GM12878 (cell line): ENCODE data around the gene RMND1. TPM values are rescaled to one million over a fixed set of nuclear protein-coding genes. Genes with fewer than 3 reads are reported as not detected.
A peak's percentile ranks its signal among the peaks of the same experiment; 100 is the strongest.

Experiments
- ATAC-seq: fragments of 200-7000 bp; cut with Tn5 transposase; 3 replicates; pipeline ENCODE4 v1.9.1; 2020; ENCODE audit warnings: mild to moderate bottlenecking, moderate library complexity
- BruUV-seq: library from RNA; stranded (reverse); fragments of 400-500 nt; replicated peaks from 2 replicates; lab custom pipeline; 2021; lab: Mats Ljungman, UMichigan
- CTCF ChIA-PET: fragments of 300-600 bp; sonication (Branson Sonifier 250); formaldehyde crosslinking; extraction: SDS; loops from one replicate; lab custom pipeline; 2021; ENCODE audit warnings: inconsistent platforms; lab: Yijun Ruan, JAX
- POLR2A ChIA-PET: fragments of 350-600 bp; formaldehyde crosslinking; extraction: SDS; loops from one replicate; lab custom pipeline; 2021; ENCODE audit warnings: inconsistent platforms; lab: Charles Lee
- RAD21 ChIA-PET: fragments of 300-600 bp; sonication (Branson Sonifier 250); formaldehyde crosslinking; loops from one replicate; lab custom pipeline; 2023; ENCODE audit warnings: antibody characterized with exemption; ENCODE audit not compliant: unreplicated experiment; lab: Charles Lee
- SMC1A ChIA-PET: fragments of 300-600 bp; sonication (Branson Sonifier 250); formaldehyde crosslinking; loops from one replicate; lab custom pipeline; 2023; ENCODE audit not compliant: unreplicated experiment, uncharacterized antibody; lab: Charles Lee
- DNase-seq: peaks from one replicate; pipeline ENCODE4 v3.0.0-alpha.2; 2011; ENCODE audit warnings: low read depth, low spot score
- FAIRE-seq: peaks from 3 replicates; lab custom pipeline; 2011; peaks lifted over from hg19 to GRCh38; lab: Jason Lieb, UNC
- H2AFZ ChIP-seq: 2 replicates; pipeline ENCODE4 v1.6.0; 2011; ENCODE audit warnings: low read depth, low read length, control low read depth; ENCODE audit not compliant: control insufficient read depth
- H3K27ac ChIP-seq: 2 replicates; pipeline ENCODE4 v1.5.1; 2011; ENCODE audit warnings: control low read depth; ENCODE audit not compliant: control insufficient read depth, insufficient read depth
- H3K27me3 ChIP-seq, 2 experiments: replicated peaks in 1 of 2; 2 replicates each; pipeline versions ENCODE4 v1.6.0 to v1.6.1; 2011; ENCODE audit warnings: low read length in 1 of 2; ENCODE audit not compliant: control insufficient read depth in 2 of 2, insufficient read depth in 2 of 2
- H3K36me3 ChIP-seq, 2 experiments: 2 replicates each; pipeline ENCODE4 v1.5.1; 2011; ENCODE audit warnings: low read length in 1 of 2; ENCODE audit not compliant: control insufficient read depth in 2 of 2, insufficient read depth in 2 of 2
- H3K4me1 ChIP-seq: 2 replicates; pipeline ENCODE4 v1.6.1; 2011; ENCODE audit warnings: mild to moderate bottlenecking, low read length, moderate library complexity, mixed read lengths; ENCODE audit not compliant: control insufficient read depth, insufficient read depth
- H3K4me2 ChIP-seq: 2 replicates; pipeline ENCODE4 v1.6.0; 2011; ENCODE audit warnings: control low read depth; ENCODE audit not compliant: control insufficient read depth, insufficient read depth
- H3K4me3 ChIP-seq: fragments of 200-600 bp; sonication (generic); 2 replicates; pipeline ENCODE4 v1.5.1; 2016
- H3K79me2 ChIP-seq: 2 replicates; pipeline ENCODE4 v1.6.0; 2011; ENCODE audit warnings: low read length; ENCODE audit not compliant: control insufficient read depth, insufficient read depth
- H3K9ac ChIP-seq: 2 replicates; pipeline ENCODE4 v1.8.0; 2011; ENCODE audit warnings: low read length, control low read depth, mixed read lengths; ENCODE audit not compliant: control insufficient read depth, insufficient read depth
- H3K9me3 ChIP-seq: replicated peaks from 3 replicates; pipeline ENCODE4 v1.5.1; 2011; ENCODE audit warnings: mild to moderate bottlenecking, low read length; ENCODE audit not compliant: control insufficient read depth, insufficient read depth
- H4K20me1 ChIP-seq: 2 replicates; pipeline ENCODE4 v1.6.0; 2011; ENCODE audit not compliant: control insufficient read depth, insufficient read depth
- DPF2 ChIP-seq: fragments of 450-650 bp; IDR thresholded peaks from 2 replicates; pipeline ENCODE4 v1.6.1; 2017; ENCODE audit warnings: mild to moderate bottlenecking
- EGR1 ChIP-seq, 2 experiments: IDR thresholded peaks; 1 replicate in 1 of 2; 2 replicates in 1 of 2; pipeline ENCODE4 v1.6.1; 2011 to 2012; ENCODE audit warnings: low read depth in 2 of 2, low read length in 2 of 2, borderline replicate concordance in 1 of 2, mild to moderate bottlenecking in 1 of 2, moderate library complexity in 1 of 2
- ETV6 ChIP-seq, 2 experiments: fragments of 450-650 bp in 1 of 2; IDR thresholded peaks in 1 of 2; conservative IDR thresholded peaks in 1 of 2; 2 replicates each; pipeline ENCODE4 v1.6.1; 2014; ENCODE audit warnings: antibody characterized with exemption in 1 of 2, borderline replicate concordance in 1 of 2, low read depth in 1 of 2, mild to moderate bottlenecking in 1 of 2, moderate library complexity in 1 of 2
- GABPA ChIP-seq: IDR thresholded peaks from 2 replicates; pipeline ENCODE4 v1.6.1; 2014; ENCODE audit warnings: antibody characterized with exemption, low read depth, mild to moderate bottlenecking, inconsistent platforms
- HDAC6 ChIP-seq: fragments of 200-600 bp; sonication (generic); IDR thresholded peaks from one replicate; pipeline ENCODE4 v1.8.0; 2017; ENCODE audit warnings: antibody characterized with exemption; ENCODE audit not compliant: unreplicated experiment
- JUNB ChIP-seq: IDR thresholded peaks from 2 replicates; pipeline ENCODE4 v1.6.1; 2016; ENCODE audit warnings: antibody characterized with exemption, mild to moderate bottlenecking
- MEF2B ChIP-seq: fragments of 450-650 bp; IDR thresholded peaks from 2 replicates; pipeline ENCODE4 v1.6.1; 2018; ENCODE audit warnings: mild to moderate bottlenecking, moderate library complexity; ENCODE audit not compliant: partially characterized antibody, poor library complexity, severe bottlenecking
- MTA2 ChIP-seq: fragments of 450-650 bp; IDR thresholded peaks from 2 replicates; pipeline ENCODE4 v1.6.1; 2016; ENCODE audit warnings: low read depth, mild to moderate bottlenecking, moderate library complexity
- MTA3 ChIP-seq: IDR thresholded peaks from 2 replicates; pipeline ENCODE4 v1.6.1; 2012; ENCODE audit warnings: low read length, inconsistent platforms, borderline replicate concordance
- MXI1 ChIP-seq: fragments of 150-350 bp; IDR thresholded peaks from 2 replicates; pipeline ENCODE4 v1.6.1; 2011; ENCODE audit warnings: low read depth, mild to moderate bottlenecking, inconsistent platforms, low read length, improper control_type of control experiment
- MYB ChIP-seq: fragments of 150-350 bp; IDR thresholded peaks from 2 replicates; pipeline ENCODE4 v1.6.1; 2014; ENCODE audit warnings: mild to moderate bottlenecking, low read depth, low read length, borderline replicate concordance
- NBN ChIP-seq: fragments of 450-650 bp; IDR thresholded peaks from 2 replicates; pipeline ENCODE4 v1.6.1; 2016
- NFIC ChIP-seq: IDR thresholded peaks from 2 replicates; pipeline ENCODE4 v1.6.1; 2012; ENCODE audit warnings: low read depth, mild to moderate bottlenecking, inconsistent platforms, low read length, moderate library complexity
- NFYA ChIP-seq: IDR thresholded peaks from 2 replicates; pipeline ENCODE4 v1.6.1; 2011; ENCODE audit warnings: low read depth, mild to moderate bottlenecking, low read length, improper control_type of control experiment, borderline replicate concordance
- POLR2A ChIP-seq: IDR thresholded peaks from 2 replicates; pipeline ENCODE4 v1.6.1; 2011; ENCODE audit warnings: low read depth, mild to moderate bottlenecking, low read length
- POLR2AphosphoS5 ChIP-seq: IDR thresholded peaks from 2 replicates; pipeline ENCODE4 v1.6.1; 2011; ENCODE audit warnings: mild to moderate bottlenecking, low read length, inconsistent platforms
- POU2F2 ChIP-seq: IDR thresholded peaks from 3 replicates; pipeline ENCODE4 v1.6.1; 2011; ENCODE audit warnings: low read depth, mild to moderate bottlenecking, low read length, borderline replicate concordance
- RB1 ChIP-seq: fragments of 450-650 bp; formaldehyde crosslinking; IDR thresholded peaks from 2 replicates; pipeline ENCODE4 v1.6.1; 2017; ENCODE audit warnings: mild to moderate bottlenecking, borderline replicate concordance
- RUNX3 ChIP-seq: IDR thresholded peaks from 2 replicates; pipeline ENCODE4 v1.6.1; 2012; ENCODE audit warnings: low read length, inconsistent platforms
- SIX5 ChIP-seq: IDR thresholded peaks from 2 replicates; pipeline ENCODE4 v1.6.1; 2011; ENCODE audit warnings: mild to moderate bottlenecking, low read depth, low read length, moderate library complexity; ENCODE audit not compliant: severe bottlenecking
- SUZ12 ChIP-seq: fragments of 200-600 bp; sonication (generic); IDR thresholded peaks from one replicate; pipeline ENCODE4 v1.6.1; 2018; ENCODE audit warnings: antibody characterized with exemption, mild to moderate bottlenecking; ENCODE audit not compliant: unreplicated experiment
- TCF7 ChIP-seq: IDR thresholded peaks from 2 replicates; pipeline ENCODE4 v1.6.1; 2014; ENCODE audit warnings: antibody characterized with exemption, borderline replicate concordance
- YBX1 ChIP-seq: fragments of 450-650 bp; IDR thresholded peaks from 2 replicates; pipeline ENCODE4 v1.6.1; 2016; ENCODE audit warnings: antibody characterized with exemption
- ZSCAN29 ChIP-seq: fragments of 450-650 bp; IDR thresholded peaks from 2 replicates; pipeline ENCODE4 v1.6.1; 2017; ENCODE audit warnings: mild to moderate bottlenecking, moderate library complexity
- WGBS: methylation state at CpG from one replicate; pipeline ENCODE4 v1.1.6; 2016; ENCODE audit warnings: low lambda C conversion rate; ENCODE audit not compliant: insufficient replicate concordance, insufficient coverage; ENCODE audit errors: missing lambda C conversion rate; 5-methylcytosine and 5-hydroxymethylcytosine counted together
- in situ Hi-C: fragments of 300-500 bp; cut with MboI; formaldehyde crosslinking; loops from 9 replicates; pipeline ENCODE4 v1.14.3; 2018; ENCODE audit warnings: mixed read lengths
- intact Hi-C: fragments of 100-400 bp; cut with micrococcal nuclease; formaldehyde crosslinking; loops from one replicate; pipeline ENCODE4 v1.14.2; 2022; ENCODE audit not compliant: unreplicated experiment
- polyA plus RNA-seq, 11 experiments: library from polyadenylated mRNA; depleted of rRNA in 4 of 11; unstranded in 6 of 11; stranded (reverse) in 5 of 11; fragments of >200 nt; fragmentation: Nextera tagmentation in 4 of 11; fragmentation: Illumina TruSeq in 1 of 11; extraction: Ambion mirVana in 4 of 11; extraction: Trizol in 1 of 11; gene quantifications; 1 replicate in 1 of 11; 2 replicates in 10 of 11; pipeline versions ENCODE4 v1.2.1 to v1.2.3, GENCODE V29; 2011 to 2016; ENCODE audit warnings: inconsistent platforms in 2 of 11, missing spikeins in 2 of 11, low read depth in 1 of 11
- total RNA-seq, 4 experiments: library from RNA; depleted of rRNA in 3 of 4; stranded (reverse); fragments of >200 nt in 3 of 4; fragmentation: Illumina TruSeq in 1 of 4; extraction: Trizol in 1 of 4; gene quantifications; 2 replicates each; pipeline versions ENCODE4 v1.2.1 to v1.2.3, GENCODE V29; 2013 to 2021

Gene RMND1
- total and polyA plus RNA-seq, 10 of the 15 experiments (the other 5 are each of a cell fraction or from before 2014, with no cell fraction given) = 15.9 to 34.5 (median 21.4) TPM

GRCh38 chr6:151387175-151387970 is 64.6 kb downstream of the RMND1 start (continued):
- no peak for TF ChIP-seq SIX5
- TF ChIP-seq NFIC = no peak
- no peak for TF ChIP-seq ETV6 (conservative IDR thresholded peaks at IDR 0.05 in 1 of 2, IDR thresholded peaks at IDR 0.05 in 1 of 2; ENCODE audit: borderline replicate concordance in 1 of 2, low read depth in 1 of 2)
- TF ChIP-seq POLR2AphosphoS5 = no peak

- peaks cover 79% of the 10 kb centered on the region for H3K79me2 ChIP-seq
- no peaks in the 10 kb centered on the region for H3K9me3 ChIP-seq
- H3K9ac ChIP-seq = no peak overlapping the region
- no peak overlapping the region for H3K4me3 ChIP-seq
- H3K27me3 ChIP-seq = no peaks in the 10 kb centered on the region
- intact Hi-C loops = no loop called here
- CTCF ChIA-PET = interaction anchor here (1.0 to 2.2 kb wide), 5 partner anchors 9 to 90 kb away, joined by 3 to 10 read pairs (median 3); no protein-coding TSS in a partner anchor
- H3K27ac ChIP-seq = peak overlapping the region; percentile 7
- SMC1A ChIA-PET = interaction anchor here (0.6 to 1.2 kb wide), 5 partner anchors 9 to 869 kb away, joined by 3 to 4 read pairs (median 3); no protein-coding TSS in a partner anchor
- RAD21 ChIA-PET = interaction anchor here (1.0 to 1.3 kb wide), 2 partner anchors 9 to 21 kb away, joined by 3 read pairs; no protein-coding TSS in a partner anchor
- no peak for DNase-seq
- no peaks in the 10 kb centered on the region for H4K20me1 ChIP-seq
- in situ Hi-C loops = no loop called here
- WGBS = 13% methylated on average over 1 of the region's 1 CpG
- no peak for FAIRE-seq
- ATAC-seq = peak; percentile 39
- no peak overlapping the region for H2AFZ ChIP-seq
- POLR2A ChIA-PET = no interaction called here
- peaks cover 0 to 4% of the 10 kb centered on the region in 2 experiments; a peak in 2 of 4 replicates for H3K36me3 ChIP-seq
- no TSS peak for BruUV-seq
- H3K4me2 ChIP-seq = peak overlapping the region; percentile 56
- peaks cover 31% of the 10 kb centered on the region for H3K4me1 ChIP-seq
- TF ChIP-seq POU2F2 (no peak), ZSCAN29 (no peak), GABPA (0 out of 2 replicates have a peak, but pooled peaks have one; percentile 9), YBX1 (no peak), MXI1 (peak; percentile 89), RUNX3 (peak; percentile 36; the same call in 1 of the 2 replicates), SUZ12 (no peak), HDAC6 (no peak), MTA3 (no peak), NBN (no peak), MEF2B (no peak), SIX5 (no peak), DPF2 (no peak), TCF7 (no peak), POLR2A (no peak), RB1 (no peak), MTA2 (no peak), EGR1 (IDR thresholded peaks at IDR 0.05; ENCODE audit: borderline replicate concordance in 1 of 2, low read depth in 2 of 2, low read length in 2 of 2) (no peak), MYB (no peak), NFYA (no peak), JUNB (peak; percentile 26; the same call in 1 of the 2 replicates)
Observed at GRCh38 chr6:151385177-151385576, 66.7 kb downstream of the RMND1 start.
